ENCODE data around the gene TBXAS1. TPM values are rescaled to one million over a fixed set of nuclear protein-coding genes. Genes with fewer than 3 reads are reported as not detected.

TBXAS1 gene
- total RNA-seq, 1 donor from 2014 or later: 1.3 TPM

DNA sequence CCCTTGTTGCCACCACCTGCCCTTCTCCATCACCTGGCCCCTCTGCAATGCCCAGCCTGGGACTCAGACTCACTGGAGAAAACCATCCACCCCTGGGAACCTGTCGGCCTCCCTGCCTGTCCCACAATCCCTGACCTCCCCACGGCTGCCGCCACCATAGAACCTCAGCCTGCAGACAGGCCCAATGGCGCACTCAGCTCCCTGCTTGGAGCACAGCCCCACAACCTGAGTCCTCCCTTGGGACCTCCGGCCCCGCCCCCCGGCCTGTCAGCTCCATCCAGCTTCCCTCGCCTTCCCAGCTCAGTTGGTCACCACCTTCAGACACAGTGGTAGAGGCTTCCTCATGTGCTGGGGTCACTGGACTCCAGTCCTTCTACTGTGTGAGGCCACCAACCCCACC, 192.5 kb downstream of the TBXAS1 start:
- peaks cover 23% of the 10 kb centered on the region for H3K36me3 Mint-ChIP-seq (ENCODE audit: low read depth, unreplicated experiment)
- peaks cover 3% of the 10 kb centered on the region for H3K4me1 Mint-ChIP-seq (ENCODE audit: unreplicated experiment)
- H3K27ac Mint-ChIP-seq (ENCODE audit: unreplicated experiment): no peak overlapping the region
- H3K9me3 Mint-ChIP-seq (ENCODE audit: unreplicated experiment): no peaks in the 10 kb centered on the region
- DNase-seq (ENCODE audit: low spot score): no peak
- no peak for TF ChIP-seq CTCF (IDR thresholded peaks at IDR 0.05; ENCODE audit: unreplicated experiment)
- H3K4me3 Mint-ChIP-seq (ENCODE audit: unreplicated experiment): no peak overlapping the region
- H3K27me3 Mint-ChIP-seq (ENCODE audit: unreplicated experiment): peaks cover 5% of the 10 kb centered on the region

DNA sequence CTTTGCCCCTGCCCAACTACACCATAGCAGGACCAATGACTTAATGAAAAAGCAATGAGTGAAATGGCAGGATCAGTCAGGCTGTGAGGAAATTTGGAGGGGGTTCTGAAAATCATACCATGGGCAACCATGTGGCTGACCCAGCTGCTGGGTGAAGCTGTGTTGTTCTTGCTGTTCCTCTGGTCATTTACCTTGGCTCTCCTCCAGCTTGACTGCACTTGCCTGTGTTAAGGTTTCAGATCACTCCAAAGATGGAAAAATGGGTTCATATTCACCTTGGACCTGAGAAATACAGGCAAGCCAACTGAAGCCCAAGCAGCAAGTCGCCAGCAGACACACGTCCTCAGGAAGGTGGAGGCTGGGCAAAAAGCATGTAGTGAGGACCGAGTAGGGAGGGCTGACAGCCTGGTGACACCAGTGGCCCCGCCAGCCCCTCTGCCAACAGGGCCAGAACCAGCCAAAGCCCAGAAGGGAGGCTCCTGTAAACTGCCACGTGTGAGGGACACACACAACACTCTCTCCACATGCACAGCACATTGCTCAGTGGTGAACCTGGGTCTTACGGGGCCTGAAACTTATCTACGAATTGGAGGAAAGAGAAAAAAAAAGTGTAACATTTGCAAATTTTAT, 193.6 kb downstream of the TBXAS1 start:
- DNase-seq (ENCODE audit: low spot score): no peak
- H3K4me1 Mint-ChIP-seq (ENCODE audit: unreplicated experiment): peaks cover 3% of the 10 kb centered on the region
- TF ChIP-seq CTCF (IDR thresholded peaks at IDR 0.05; ENCODE audit: unreplicated experiment): no peak
- no peaks in the 10 kb centered on the region for H3K9me3 Mint-ChIP-seq (ENCODE audit: unreplicated experiment)
- no peak overlapping the region for H3K27ac Mint-ChIP-seq (ENCODE audit: unreplicated experiment)
- H3K4me3 Mint-ChIP-seq (ENCODE audit: unreplicated experiment): peak overlapping the region; percentile 43
- peaks cover 7% of the 10 kb centered on the region for H3K27me3 Mint-ChIP-seq (ENCODE audit: unreplicated experiment)
- peaks cover 23% of the 10 kb centered on the region for H3K36me3 Mint-ChIP-seq (ENCODE audit: low read depth, unreplicated experiment)

DNA sequence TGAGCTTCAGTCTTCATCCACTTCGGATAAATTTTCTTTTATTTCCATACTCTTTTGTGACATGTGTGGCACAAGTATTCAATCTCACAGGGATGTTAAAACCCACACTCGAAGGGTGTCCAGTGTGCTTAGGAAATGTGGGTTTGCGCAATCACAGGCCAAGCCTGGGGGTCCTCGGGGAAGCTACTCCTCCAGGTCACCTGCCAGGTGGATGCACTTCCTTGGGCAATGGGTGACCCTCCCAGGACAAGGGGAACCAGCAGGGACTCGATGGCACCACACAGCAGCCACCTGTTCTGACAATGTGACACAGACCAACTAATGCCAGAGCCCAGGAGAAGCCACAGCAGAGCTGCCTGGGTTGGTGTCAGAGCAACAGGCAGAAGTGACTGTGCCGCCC, 194.7 kb downstream of the TBXAS1 start:
- Mint-ChIP-seq H3K27me3 (ENCODE audit: unreplicated experiment) (peaks cover 10% of the 10 kb centered on the region), H3K4me3 (ENCODE audit: unreplicated experiment) (no peak overlapping the region), H3K27ac (ENCODE audit: unreplicated experiment) (no peak overlapping the region), H3K4me1 (ENCODE audit: unreplicated experiment) (no peaks in the 10 kb centered on the region), H3K36me3 (ENCODE audit: low read depth, unreplicated experiment) (peaks cover 28% of the 10 kb centered on the region), H3K9me3 (ENCODE audit: unreplicated experiment) (no peaks in the 10 kb centered on the region)
- no peak for TF ChIP-seq CTCF (IDR thresholded peaks at IDR 0.05; ENCODE audit: unreplicated experiment)
- DNase-seq (ENCODE audit: low spot score): no peak

GRCh38 chr7:140024585-140024984, 195.5 kb downstream of the TBXAS1 start:
- no peak overlapping the region for H3K27ac Mint-ChIP-seq (ENCODE audit: unreplicated experiment)
- H3K9me3 Mint-ChIP-seq (ENCODE audit: unreplicated experiment): no peaks in the 10 kb centered on the region
- H3K4me3 Mint-ChIP-seq (ENCODE audit: unreplicated experiment): no peak overlapping the region
- H3K27me3 Mint-ChIP-seq (ENCODE audit: unreplicated experiment): peaks cover 10% of the 10 kb centered on the region
- TF ChIP-seq CTCF (IDR thresholded peaks at IDR 0.05; ENCODE audit: unreplicated experiment): no peak
- no peak for DNase-seq (ENCODE audit: low spot score)
- peaks cover 28% of the 10 kb centered on the region for H3K36me3 Mint-ChIP-seq (ENCODE audit: low read depth, unreplicated experiment)
- no peaks in the 10 kb centered on the region for H3K4me1 Mint-ChIP-seq (ENCODE audit: unreplicated experiment)

- Mint-ChIP-seq H3K4me3 (ENCODE audit: unreplicated experiment) (no peak overlapping the region), H3K27ac (ENCODE audit: unreplicated experiment) (no peak overlapping the region), H3K36me3 (ENCODE audit: low read depth, unreplicated experiment) (peaks cover 28% of the 10 kb centered on the region), H3K9me3 (ENCODE audit: unreplicated experiment) (no peaks in the 10 kb centered on the region), H3K27me3 (ENCODE audit: unreplicated experiment) (peaks cover 8% of the 10 kb centered on the region), H3K4me1 (ENCODE audit: unreplicated experiment) (no peaks in the 10 kb centered on the region)
- DNase-seq (ENCODE audit: low spot score): no peak
- no peak for TF ChIP-seq CTCF (IDR thresholded peaks at IDR 0.05; ENCODE audit: unreplicated experiment)
Measured at GRCh38 chr7:140025241-140025640, 196.2 kb downstream of the TBXAS1 start.
